Stimulated activated memory B cell treated with anti-CD40 and anti-IgM and Interleukin-4, amounts not matched to agents 10 μg/mL and 1 μg/mL and 100 μg/mL, for 72 hours (primary cell): Measurements from ENCODE around the gene PTGES3.

Source experiments
- ATAC-seq: fragments of 150-1000 bp; cut with Tn5 transposase; 2 replicates; pipeline ENCODE4 v1.10.0; 2021
- H3K27ac Mint-ChIP-seq: one replicate; pipeline ENCODE4 v1.8.0; 2022; ENCODE audit warnings: mild to moderate bottlenecking, mixed read lengths
- H3K27me3 Mint-ChIP-seq: one replicate; pipeline ENCODE4 v1.8.0; 2022; ENCODE audit warnings: mixed read lengths
- H3K36me3 Mint-ChIP-seq: one replicate; pipeline ENCODE4 v1.8.0; 2022; ENCODE audit warnings: mixed read lengths
- H3K4me1 Mint-ChIP-seq: one replicate; pipeline ENCODE4 v1.8.0; 2022; ENCODE audit warnings: mixed read lengths
- H3K4me3 Mint-ChIP-seq: one replicate; pipeline ENCODE4 v1.8.0; 2022; ENCODE audit warnings: mild to moderate bottlenecking, moderate library complexity, mixed read lengths
- H3K9me3 Mint-ChIP-seq: one replicate; pipeline ENCODE4 v1.8.0; 2022; ENCODE audit warnings: mixed read lengths

Gene PTGES3

DNA sequence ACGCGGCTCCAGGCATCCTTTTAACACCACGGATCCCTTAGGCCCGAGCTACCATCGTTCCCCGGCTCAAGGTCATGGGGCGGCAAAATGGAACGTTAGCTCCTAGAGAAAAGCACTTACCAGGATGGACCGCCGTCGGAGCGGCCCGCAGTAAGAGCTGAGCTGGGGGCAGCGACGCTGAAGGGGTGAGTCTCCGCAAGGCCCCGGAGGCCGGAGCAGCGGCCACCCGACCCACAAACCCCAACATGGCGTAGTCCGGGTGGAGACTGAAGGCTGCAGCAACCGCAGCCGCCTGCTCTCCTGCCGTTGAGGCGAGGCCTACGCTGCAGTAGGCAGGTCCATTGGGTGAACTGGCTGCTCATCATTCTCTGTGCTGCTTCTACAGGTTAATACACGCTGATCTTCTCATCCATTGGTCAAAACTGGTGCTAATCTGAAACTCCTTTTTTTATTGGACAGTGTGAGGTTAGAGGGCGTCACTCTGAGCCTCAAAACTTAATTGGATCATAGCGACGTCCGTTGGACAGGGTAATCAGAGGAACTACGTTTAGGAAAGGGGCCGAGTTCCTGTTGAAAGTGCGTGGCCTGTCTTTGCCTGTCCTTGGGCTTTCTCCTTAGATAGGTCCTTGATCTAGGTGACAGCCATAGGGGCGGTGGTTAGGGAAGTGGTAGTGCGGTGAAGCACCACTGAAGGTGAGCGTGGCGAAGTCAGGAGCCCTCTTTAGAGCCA is 42.2 kb downstream of the PTGES3 start, which contains the start of gene ATP5F1B:
ATP5F1B (minus strand) TSS at position 268 of the 730 bp plus-strand sequence; CDS start at position 247, 21 bp downstream.
- Mint-ChIP-seq H3K27me3 (no peaks in the 10 kb centered on the region), H3K4me3 (peak within 1 kb of the TSS; percentile 92), H3K4me1 (peaks cover 26% of the 10 kb centered on the region), H3K9me3 (no peaks in the 10 kb centered on the region), H3K36me3 (peaks cover 32% of the 10 kb centered on the region), H3K27ac (peak within 1 kb of the TSS; percentile 89)
- ATAC-seq = peak; percentile 100

DNA sequence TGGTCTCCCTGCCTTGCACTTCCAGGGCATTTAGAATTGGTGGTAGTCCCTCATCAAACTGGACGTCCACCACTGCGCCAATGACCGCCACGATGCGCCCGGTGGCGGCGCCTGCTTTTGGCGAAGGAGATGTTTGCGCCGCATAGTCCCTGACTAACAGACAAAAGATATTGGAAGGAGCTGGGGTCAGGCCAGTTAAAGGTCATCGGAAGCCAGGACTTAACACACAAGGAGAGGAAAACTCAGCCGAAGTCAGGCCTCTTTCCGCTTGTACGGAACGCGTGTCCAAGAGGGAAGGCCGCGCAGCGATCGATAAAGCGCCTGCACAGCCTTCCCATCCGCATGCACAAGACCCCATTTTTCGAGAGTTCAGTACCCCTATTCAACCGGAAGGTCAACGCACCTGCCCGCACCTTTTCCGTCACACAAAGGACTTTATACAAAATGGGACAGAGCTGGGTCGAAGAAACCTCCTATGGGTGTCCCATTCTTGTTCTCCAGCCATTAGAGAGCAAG is 42.8 kb downstream of the PTGES3 start:
- Mint-ChIP-seq H3K4me3 (peak overlapping the region; percentile 92), H3K9me3 (no peaks in the 10 kb centered on the region), H3K4me1 (peaks cover 31% of the 10 kb centered on the region), H3K27me3 (no peaks in the 10 kb centered on the region), H3K27ac (peak overlapping the region; percentile 89), H3K36me3 (peaks cover 37% of the 10 kb centered on the region)
- ATAC-seq = no peak

DNA sequence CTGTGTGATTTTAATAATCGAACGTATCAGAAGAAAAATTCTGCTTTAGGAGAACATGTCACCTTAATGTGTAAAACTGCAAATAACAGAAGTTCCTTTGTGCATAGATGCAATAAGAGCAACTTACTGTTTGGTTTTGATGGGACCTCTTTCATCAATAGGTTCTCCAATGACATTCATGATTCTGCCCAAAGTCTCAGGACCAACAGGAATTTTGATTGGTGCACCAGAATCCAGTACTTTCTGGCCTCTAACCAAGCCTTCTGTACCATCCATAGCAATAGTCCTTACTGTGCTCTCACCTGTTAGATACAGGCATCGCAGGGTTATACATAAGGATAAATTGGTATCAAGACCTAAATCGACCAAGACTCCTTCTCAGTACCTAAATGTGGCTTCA is 43.4 kb downstream of the PTGES3 start:
- Mint-ChIP-seq H3K36me3 (peaks cover 43% of the 10 kb centered on the region), H3K27me3 (no peaks in the 10 kb centered on the region), H3K4me3 (peak overlapping the region; percentile 92), H3K27ac (peak overlapping the region; percentile 89), H3K9me3 (no peaks in the 10 kb centered on the region), H3K4me1 (peaks cover 32% of the 10 kb centered on the region)
- no peak for ATAC-seq

DNA sequence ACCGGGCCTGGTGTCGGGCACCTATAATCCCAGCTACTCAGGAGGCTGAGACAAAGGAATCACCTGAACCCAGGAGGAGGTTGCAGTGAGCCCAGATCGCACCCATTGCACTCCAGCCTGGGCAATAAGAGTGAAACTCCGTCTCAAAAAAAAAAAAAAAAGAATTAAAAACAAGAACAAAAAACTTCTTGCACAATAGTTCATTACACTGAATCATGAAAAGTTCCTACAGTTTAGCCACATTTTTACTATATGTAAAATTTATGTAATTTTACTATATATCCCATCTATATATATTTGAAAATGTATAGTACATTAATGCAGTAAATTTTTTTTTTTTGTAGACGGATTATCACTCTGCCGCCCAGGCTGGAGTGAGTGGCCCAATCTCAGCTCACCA is 46.9 kb downstream of the PTGES3 start:
- H3K4me1 Mint-ChIP-seq = peaks cover 47% of the 10 kb centered on the region
- no peaks in the 10 kb centered on the region for H3K27me3 Mint-ChIP-seq
- peaks cover 63% of the 10 kb centered on the region for H3K36me3 Mint-ChIP-seq
- H3K9me3 Mint-ChIP-seq = no peaks in the 10 kb centered on the region
- ATAC-seq = no peak
- no peak overlapping the region for H3K27ac Mint-ChIP-seq
- no peak overlapping the region for H3K4me3 Mint-ChIP-seq

DNA sequence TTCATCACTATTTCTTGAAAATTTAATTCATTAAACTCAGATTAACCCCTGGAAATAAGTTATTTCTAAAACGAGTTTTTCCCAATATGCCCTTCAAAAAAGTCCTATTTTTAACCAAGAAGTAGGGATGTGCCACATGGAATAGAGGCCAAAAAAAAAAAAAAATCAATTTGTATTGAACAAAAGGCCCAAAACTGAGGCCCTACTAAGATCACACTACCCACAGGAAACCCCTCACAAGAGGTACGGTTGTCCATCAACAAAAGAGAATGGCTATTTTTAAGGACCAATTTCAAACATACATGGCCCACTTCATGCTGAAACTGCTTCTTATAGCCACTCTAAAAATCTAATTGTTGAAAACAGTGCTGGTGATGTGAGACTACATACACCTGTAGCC is 50.5 kb downstream of the PTGES3 start:
- H3K9me3 Mint-ChIP-seq = no peaks in the 10 kb centered on the region
- H3K27ac Mint-ChIP-seq = peak overlapping the region; percentile 90
- peaks cover 37% of the 10 kb centered on the region for H3K36me3 Mint-ChIP-seq
- ATAC-seq = no peak
- H3K4me3 Mint-ChIP-seq = no peak overlapping the region
- peaks cover 52% of the 10 kb centered on the region for H3K4me1 Mint-ChIP-seq
- H3K27me3 Mint-ChIP-seq = no peaks in the 10 kb centered on the region

DNA sequence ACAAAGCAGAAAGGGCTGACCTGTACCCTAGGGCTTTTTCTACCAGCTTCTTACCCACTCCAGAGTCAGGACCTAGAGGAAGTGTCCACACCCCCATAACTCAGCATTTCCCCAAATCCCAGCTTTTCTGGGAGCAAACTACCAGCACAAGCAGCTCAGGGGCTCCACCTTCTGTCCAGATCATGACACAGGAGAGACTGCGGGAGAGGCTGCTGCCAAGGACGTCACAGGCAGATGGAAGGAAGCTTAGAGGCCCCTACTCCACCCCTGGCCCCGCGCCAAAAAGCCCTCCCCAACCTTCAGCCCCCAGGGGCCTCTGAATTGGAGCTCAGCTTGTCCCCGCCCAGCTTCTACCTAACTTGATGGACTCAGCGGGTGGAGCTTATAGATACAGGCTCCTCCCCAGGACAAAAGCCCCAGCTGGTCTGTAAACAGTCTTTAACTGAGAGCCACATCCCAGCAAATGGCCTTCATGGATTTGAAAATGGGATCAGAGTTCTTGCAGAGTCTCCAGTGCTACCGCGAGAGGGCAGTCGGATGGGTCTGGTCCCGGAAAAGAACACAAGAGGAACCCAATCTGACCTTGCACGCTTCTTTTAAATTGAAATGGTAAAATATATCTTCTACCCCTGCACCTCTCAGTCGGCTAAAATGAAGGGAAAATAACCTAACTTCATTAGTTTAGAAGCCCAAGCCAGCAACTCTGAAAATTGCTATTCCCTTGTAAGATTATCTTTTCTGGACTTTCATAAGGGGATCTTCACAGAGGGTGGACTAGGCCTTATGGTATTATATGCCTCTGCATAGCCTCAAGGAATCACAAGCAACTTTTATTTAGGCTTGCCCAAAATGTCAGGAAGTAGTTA is 51.2 kb downstream of the PTGES3 start:
- H3K36me3 Mint-ChIP-seq = peaks cover 31% of the 10 kb centered on the region
- peak; percentile 88 for ATAC-seq
- H3K27ac Mint-ChIP-seq = peak overlapping the region; percentile 90
- peak overlapping the region; percentile 90 for H3K4me3 Mint-ChIP-seq
- H3K9me3 Mint-ChIP-seq = no peaks in the 10 kb centered on the region
- H3K27me3 Mint-ChIP-seq = no peaks in the 10 kb centered on the region
- peaks cover 59% of the 10 kb centered on the region for H3K4me1 Mint-ChIP-seq

DNA sequence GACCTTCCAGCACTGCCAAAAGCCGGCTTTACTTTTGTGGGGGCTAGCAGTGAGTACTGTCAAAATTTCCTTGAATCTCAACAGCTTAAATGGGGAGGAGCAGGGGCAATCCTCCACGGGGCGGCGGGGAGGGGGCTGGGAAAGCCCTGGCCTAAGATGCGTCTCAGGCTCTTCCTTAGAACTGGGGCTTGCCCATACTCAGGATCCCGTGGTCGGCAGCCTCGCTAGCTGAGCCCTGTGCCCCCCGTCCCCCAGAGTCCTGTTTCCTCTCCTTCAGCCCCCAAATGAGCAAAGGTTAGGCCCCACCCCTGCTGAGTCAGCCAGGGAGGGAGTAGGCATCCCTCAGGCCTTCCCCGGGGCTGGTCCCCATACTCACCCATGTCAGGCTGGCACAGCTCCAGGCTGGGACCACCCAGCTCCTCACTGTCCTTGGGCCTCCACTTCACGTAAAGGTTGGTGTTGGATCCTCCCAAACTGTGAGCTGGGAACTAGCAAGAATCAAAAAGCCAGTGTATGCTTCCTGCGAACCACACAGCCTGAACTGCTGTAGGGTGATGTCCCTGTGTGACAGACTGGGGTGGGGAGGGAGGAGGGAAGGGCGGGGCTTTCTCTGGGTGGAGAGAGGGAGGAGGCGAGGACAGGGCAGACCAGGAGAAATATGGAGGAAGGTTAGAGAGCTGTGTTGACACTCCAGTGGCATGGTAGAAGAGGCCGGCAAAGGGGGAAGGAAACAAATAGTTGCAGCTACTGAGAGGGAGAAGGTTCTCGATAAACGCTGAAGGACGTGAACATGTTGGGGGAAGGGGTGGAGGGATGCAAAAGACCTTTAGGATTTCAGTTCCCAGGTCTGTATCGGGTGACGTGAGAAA is 52.0 kb downstream of the PTGES3 start:
- ATAC-seq = peak; percentile 84
- Mint-ChIP-seq H3K27ac (peak overlapping the region; percentile 90), H3K4me3 (peak overlapping the region; percentile 90), H3K9me3 (no peaks in the 10 kb centered on the region), H3K36me3 (peaks cover 31% of the 10 kb centered on the region), H3K27me3 (no peaks in the 10 kb centered on the region), H3K4me1 (peaks cover 67% of the 10 kb centered on the region)

DNA sequence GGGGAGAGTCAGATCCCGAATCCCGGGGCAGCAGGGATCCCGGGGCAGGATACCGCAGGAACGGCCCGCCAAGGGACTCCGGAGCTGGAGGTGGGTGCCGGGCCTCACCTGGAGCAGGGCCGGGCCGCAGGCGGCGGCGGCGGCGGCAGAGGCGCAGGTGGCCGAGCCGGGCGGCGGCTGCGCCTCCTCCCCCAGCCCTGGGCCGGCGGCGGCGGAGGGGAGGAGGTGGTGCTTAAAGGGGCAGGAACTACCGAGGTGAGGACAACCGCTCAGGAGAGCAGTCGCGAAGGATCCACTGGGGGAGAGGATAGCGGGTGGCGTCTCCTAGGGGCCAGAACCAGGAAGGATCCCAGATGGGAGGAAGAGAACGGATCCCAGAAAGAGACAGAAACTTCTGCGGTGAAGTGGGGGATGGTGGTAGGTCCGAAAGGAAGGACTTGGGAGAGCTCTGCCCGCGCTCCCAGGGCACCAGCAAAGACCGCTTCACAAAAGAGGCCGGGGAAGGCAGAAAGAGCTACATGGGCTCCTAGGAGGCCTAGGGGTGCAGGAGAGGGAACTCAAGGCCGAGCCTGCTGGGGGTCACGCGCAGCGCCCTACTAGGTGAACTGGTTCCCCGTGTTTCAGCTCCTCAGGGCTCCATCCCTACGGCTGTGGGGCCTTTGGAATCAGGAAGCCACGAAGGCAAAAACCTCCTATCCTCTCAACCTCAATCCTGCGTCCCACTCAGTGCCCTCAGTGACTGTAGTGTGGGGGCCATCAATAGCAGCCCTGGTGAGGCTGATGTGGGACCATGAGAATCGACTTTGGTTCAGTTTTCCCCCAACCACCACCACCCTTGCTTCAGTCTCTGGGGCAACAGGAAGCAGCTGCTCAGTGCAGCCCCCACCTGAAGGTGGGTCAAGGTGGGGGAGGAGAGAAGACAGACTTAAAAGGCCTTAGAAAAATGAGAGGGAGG is 53.0 kb downstream of the PTGES3 start:
- peak overlapping the region; percentile 90 for H3K4me3 Mint-ChIP-seq
- H3K9me3 Mint-ChIP-seq = no peaks in the 10 kb centered on the region
- H3K4me1 Mint-ChIP-seq = peaks cover 71% of the 10 kb centered on the region
- no peaks in the 10 kb centered on the region for H3K27me3 Mint-ChIP-seq
- peak; percentile 61 for ATAC-seq
- H3K36me3 Mint-ChIP-seq = peaks cover 25% of the 10 kb centered on the region
- H3K27ac Mint-ChIP-seq = peak overlapping the region; percentile 90

DNA sequence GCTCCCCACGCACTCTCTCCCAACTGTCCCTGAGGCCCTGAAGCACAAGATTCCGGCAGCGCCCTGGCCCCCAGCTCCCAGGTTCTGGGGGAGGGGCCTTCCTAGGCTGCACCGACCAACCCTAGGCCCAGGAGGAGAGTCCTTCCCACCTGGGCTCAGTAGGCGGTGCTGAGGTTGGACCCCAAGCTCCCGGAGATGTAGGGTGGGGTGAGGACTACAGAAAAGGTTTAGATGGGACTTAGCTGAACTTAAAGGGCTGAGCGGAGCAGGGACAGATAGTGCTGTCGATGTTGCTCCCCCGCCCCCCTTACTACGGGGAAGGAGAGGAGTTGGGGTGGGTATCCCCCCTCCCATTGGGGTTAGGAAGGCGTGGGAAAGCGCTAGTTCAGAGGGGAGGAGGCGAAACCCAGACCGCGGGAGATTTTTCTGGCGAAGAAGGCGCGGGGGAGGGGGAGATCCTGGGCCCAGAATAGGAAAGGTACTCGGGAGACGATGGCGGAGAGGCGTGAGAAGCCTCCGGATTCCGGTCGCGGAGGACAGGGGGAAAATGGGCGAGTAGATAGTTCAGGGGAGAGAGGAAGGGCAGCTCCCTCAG is 53.7 kb downstream of the PTGES3 start:
- peaks cover 71% of the 10 kb centered on the region for H3K4me1 Mint-ChIP-seq
- H3K27ac Mint-ChIP-seq = peak overlapping the region; percentile 90
- H3K9me3 Mint-ChIP-seq = no peaks in the 10 kb centered on the region
- H3K27me3 Mint-ChIP-seq = no peaks in the 10 kb centered on the region
- H3K36me3 Mint-ChIP-seq = peaks cover 17% of the 10 kb centered on the region
- H3K4me3 Mint-ChIP-seq = peak overlapping the region; percentile 90
- ATAC-seq = no peak

DNA sequence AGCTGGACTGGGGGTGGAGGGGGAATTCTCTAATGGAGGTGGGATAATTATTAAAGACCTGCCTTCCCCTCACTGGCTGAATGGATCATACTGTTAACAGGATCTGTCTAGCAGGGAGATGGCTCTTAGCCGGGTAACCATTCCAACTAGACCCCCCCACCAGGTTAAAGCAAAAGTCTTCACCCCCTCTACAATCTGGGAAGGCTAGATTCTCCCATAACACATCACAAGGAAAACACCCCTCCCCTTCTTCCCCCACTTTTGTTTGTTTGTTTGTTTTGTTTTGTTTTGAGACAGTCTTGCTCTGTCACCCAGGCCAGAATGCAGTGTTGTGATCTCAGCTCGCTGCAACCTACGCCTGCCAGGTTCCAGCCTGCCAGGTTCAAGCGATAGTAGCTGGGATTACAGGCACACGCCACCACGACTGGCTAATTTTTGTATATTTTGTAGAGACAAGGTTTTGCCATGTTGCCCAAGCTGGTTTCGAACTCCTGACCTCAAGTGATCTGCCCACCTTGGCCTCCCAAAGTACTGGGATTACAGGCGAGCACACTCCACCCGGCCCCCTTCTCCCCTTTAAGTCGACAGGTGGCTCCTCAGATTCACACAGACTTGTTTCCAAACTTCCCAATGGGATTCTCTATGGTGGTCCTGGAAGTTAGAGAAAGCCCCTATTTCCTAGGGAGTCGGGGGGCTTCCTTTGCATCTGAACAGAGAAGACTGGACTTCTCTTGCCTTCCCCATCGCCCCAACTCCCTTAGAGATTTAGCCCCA is 54.4 kb downstream of the PTGES3 start:
- H3K36me3 Mint-ChIP-seq = peaks cover 12% of the 10 kb centered on the region
- peak overlapping the region; percentile 90 for H3K27ac Mint-ChIP-seq
- ATAC-seq = no peak
- H3K9me3 Mint-ChIP-seq = no peaks in the 10 kb centered on the region
- no peaks in the 10 kb centered on the region for H3K27me3 Mint-ChIP-seq
- peak overlapping the region; percentile 90 for H3K4me3 Mint-ChIP-seq
- H3K4me1 Mint-ChIP-seq = peaks cover 78% of the 10 kb centered on the region

DNA sequence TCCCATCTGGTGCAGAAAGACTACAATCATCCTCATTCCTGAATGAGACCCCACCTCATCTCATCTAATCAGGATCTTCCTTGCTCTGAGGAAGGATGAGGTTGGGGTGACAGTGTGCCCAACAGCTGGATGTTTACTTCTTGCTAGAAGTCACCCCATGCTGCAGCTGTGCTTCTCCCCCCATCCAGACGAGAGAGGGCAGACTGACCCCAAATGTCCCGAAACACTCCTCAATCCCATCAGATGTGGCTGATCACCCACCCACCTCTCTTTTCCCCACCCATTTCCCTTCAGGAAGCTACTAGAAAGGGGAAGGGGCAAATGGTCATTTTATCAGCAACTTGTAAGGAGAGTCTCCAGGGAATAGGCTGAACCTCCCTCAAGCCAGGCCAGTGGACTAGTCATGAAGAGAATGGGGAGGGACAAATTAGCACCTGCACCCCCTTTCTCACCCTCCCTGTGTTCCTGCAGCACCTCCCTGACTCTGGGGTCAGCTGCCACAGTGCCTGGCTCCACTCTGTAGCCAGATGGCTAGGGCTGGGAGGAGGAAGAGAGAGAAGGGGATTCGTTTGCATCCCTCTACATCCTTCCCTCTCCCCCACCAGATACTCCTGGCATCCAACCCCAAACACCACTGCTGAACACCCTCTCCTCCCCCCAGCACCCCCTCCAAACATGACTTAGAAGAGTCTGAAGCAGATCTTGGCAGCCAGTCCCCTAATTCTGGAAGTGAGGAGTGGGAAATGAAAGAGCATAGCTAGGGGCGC is 55.2 kb downstream of the PTGES3 start:
- peaks cover 4% of the 10 kb centered on the region for H3K36me3 Mint-ChIP-seq
- no peaks in the 10 kb centered on the region for H3K27me3 Mint-ChIP-seq
- peak overlapping the region; percentile 65 for H3K4me3 Mint-ChIP-seq
- H3K9me3 Mint-ChIP-seq = no peaks in the 10 kb centered on the region
- ATAC-seq = no peak
- H3K4me1 Mint-ChIP-seq = peaks cover 82% of the 10 kb centered on the region
- H3K27ac Mint-ChIP-seq = peak overlapping the region; percentile 90
